Mesendoderm (in vitro differentiated cells): ENCODE data around the gene LGALS1.
"Not testable (repeated sequence)": the region's sequence is repeated elsewhere in the genome, so short reads cannot be mapped to it uniquely, and the experiment has no call there.

Source experiments
- DNase-seq: peaks from one replicate; pipeline ENCODE4 v3.0.0; 2013
- H2AK5ac ChIP-seq: 2 replicates; pipeline ENCODE4 v1.6.1; 2013; ENCODE audit warnings: low read length, inconsistent platforms
- H2BK120ac ChIP-seq: 2 replicates; pipeline ENCODE4 v1.6.1; 2013; ENCODE audit warnings: low read depth, mild to moderate bottlenecking, low read length, moderate library complexity, mixed read lengths
- H2BK15ac ChIP-seq: replicated peaks from 2 replicates; pipeline ENCODE4 v1.6.1; 2013; ENCODE audit warnings: low read depth, mild to moderate bottlenecking, moderate library complexity
- H2BK5ac ChIP-seq: 2 replicates; pipeline ENCODE4 v1.6.1; 2013; ENCODE audit warnings: low read length, inconsistent platforms
- H3K18ac ChIP-seq: 2 replicates; pipeline ENCODE4 v1.6.1; 2013; ENCODE audit warnings: mild to moderate bottlenecking, low read length, mixed read lengths
- H3K23ac ChIP-seq: one replicate; pipeline ENCODE4 v1.6.1; 2013; ENCODE audit warnings: low read length
- H3K27ac ChIP-seq: 2 replicates; pipeline ENCODE4 v1.5.1; 2013; ENCODE audit warnings: low read depth, mild to moderate bottlenecking, inconsistent platforms, low read length, moderate library complexity
- H3K27me3 ChIP-seq: 2 replicates; pipeline ENCODE4 v1.6.1; 2013; ENCODE audit warnings: low read length, control low read depth, mild to moderate bottlenecking, inconsistent platforms; ENCODE audit not compliant: insufficient read depth, poor library complexity
- H3K36me3 ChIP-seq: 2 replicates; pipeline ENCODE4 v1.6.1; 2013; ENCODE audit warnings: low read length, inconsistent platforms; ENCODE audit not compliant: control insufficient read depth, insufficient read depth
- H3K4ac ChIP-seq: one replicate; pipeline ENCODE4 v1.6.1; 2013; ENCODE audit warnings: low read depth, mild to moderate bottlenecking, low read length, moderate library complexity
- H3K4me1 ChIP-seq: 2 replicates; pipeline ENCODE4 v1.6.1; 2013; ENCODE audit warnings: low read depth, low read length, inconsistent platforms; ENCODE audit not compliant: control insufficient read depth
- H3K4me2 ChIP-seq: 2 replicates; pipeline ENCODE4 v1.6.1; 2013; ENCODE audit warnings: low read length
- H3K4me3 ChIP-seq: 2 replicates; pipeline ENCODE4 v1.5.1; 2013; ENCODE audit warnings: mild to moderate bottlenecking, low read length
- H3K56ac ChIP-seq: one replicate; pipeline ENCODE4 v1.6.1; 2013; ENCODE audit warnings: low read length
- H3K79me1 ChIP-seq: 2 replicates; pipeline ENCODE4 v1.6.1; 2013; ENCODE audit warnings: low read length, inconsistent platforms
- H3K79me2 ChIP-seq: 2 replicates; pipeline ENCODE4 v1.6.1; 2013; ENCODE audit warnings: mild to moderate bottlenecking, low read length; ENCODE audit not compliant: control insufficient read depth, insufficient read depth
- H3K9ac ChIP-seq: 2 replicates; pipeline ENCODE4 v1.6.1; 2013; ENCODE audit warnings: low read length, inconsistent platforms
- H4K5ac ChIP-seq: one replicate; pipeline ENCODE4 v1.6.1; 2013; ENCODE audit warnings: low read length
- H4K8ac ChIP-seq: one replicate; pipeline ENCODE4 v1.6.1; 2013; ENCODE audit warnings: low read depth, mild to moderate bottlenecking, control low read depth, low read length, moderate library complexity
- WGBS: extraction: QIAGEN DNeasy Blood & Tissue Kit; methylation state at CpG from one replicate; pipeline ENCODE4 v1.1.7; 2013; ENCODE audit warnings: low lambda C conversion rate, missing lambda C conversion rate; ENCODE audit not compliant: insufficient coverage; ENCODE audit errors: extremely low coverage; 5-methylcytosine and 5-hydroxymethylcytosine counted together

Gene LGALS1

DNA sequence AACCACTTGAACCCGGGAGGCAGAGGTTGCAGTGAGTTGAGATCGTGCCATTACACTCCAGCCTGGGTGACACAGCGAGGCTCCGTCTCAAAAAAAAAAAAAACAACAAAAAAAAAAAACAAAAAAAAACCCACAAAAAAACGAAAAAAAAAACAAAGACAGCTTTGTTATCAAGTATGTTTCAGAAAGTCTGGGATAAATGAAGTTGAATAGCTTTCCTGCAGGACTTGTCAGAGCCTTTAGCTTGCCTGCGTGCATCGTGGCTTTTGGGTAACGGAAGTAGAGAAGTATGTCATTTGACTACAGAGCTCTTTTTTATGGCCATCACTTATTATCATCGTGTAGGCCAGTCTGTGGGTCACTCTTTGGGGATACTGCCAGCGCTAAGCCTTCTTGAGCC, 36.1 kb downstream of the LGALS1 start:
- WGBS = no CpG with 5 or more reads among the region's 10 CpGs
- Histone ChIP-seq H3K79me2 (no peaks in the 10 kb centered on the region), H3K4me3 (no peak overlapping the region), H3K27me3 (no peaks in the 10 kb centered on the region), H3K9ac (no peak overlapping the region), H2BK15ac (no peak overlapping the region), H3K4ac (no peak overlapping the region), H3K56ac (no peak overlapping the region), H3K27ac (no peak overlapping the region), H2AK5ac (no peak overlapping the region), H3K79me1 (no peaks in the 10 kb centered on the region), H2BK5ac (no peak overlapping the region), H3K4me1 (no peaks in the 10 kb centered on the region), H2BK120ac (no peak overlapping the region), H3K4me2 (no peak overlapping the region), H3K23ac (no peak overlapping the region), H4K8ac (no peak overlapping the region), H3K36me3 (peaks cover 4% of the 10 kb centered on the region), H3K18ac (no peak overlapping the region), H4K5ac (no peak overlapping the region)
- no peak for DNase-seq

DNA sequence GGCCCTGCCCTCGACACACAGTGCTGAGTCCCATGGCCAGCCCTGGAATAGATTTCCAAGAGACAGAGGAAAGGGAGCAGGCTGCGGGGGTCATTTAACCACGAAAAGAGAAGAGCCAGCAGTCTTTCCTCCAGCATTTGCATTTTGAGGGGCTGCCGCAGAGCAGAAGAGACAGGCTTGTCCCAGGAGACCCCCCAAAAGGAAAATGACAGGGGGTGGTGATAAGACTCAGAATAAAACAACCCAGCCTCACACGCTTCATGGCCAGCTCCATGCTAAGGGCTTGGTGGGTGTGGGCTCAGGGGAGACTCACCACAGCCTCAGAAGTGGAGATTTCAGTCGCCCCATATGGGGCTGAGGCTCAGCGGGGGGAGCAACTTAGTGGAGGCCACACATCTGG, 38.3 kb downstream of the LGALS1 start:
- Histone ChIP-seq H2BK120ac (no peak overlapping the region), H3K56ac (no peak overlapping the region), H4K5ac (no peak overlapping the region), H3K23ac (no peak overlapping the region), H2AK5ac (no peak overlapping the region), H3K36me3 (peaks cover 5% of the 10 kb centered on the region), H3K4ac (no peak overlapping the region), H3K18ac (no peak overlapping the region), H3K79me1 (no peaks in the 10 kb centered on the region), H3K4me1 (no peaks in the 10 kb centered on the region), H3K9ac (no peak overlapping the region), H3K79me2 (no peaks in the 10 kb centered on the region), H3K27me3 (no peaks in the 10 kb centered on the region), H2BK15ac (no peak overlapping the region), H3K4me2 (no peak overlapping the region), H4K8ac (no peak overlapping the region), H3K4me3 (no peak overlapping the region), H3K27ac (no peak overlapping the region), H2BK5ac (no peak overlapping the region)
- no CpG with 5 or more reads among the region's 7 CpGs for WGBS
- DNase-seq = no peak

DNA sequence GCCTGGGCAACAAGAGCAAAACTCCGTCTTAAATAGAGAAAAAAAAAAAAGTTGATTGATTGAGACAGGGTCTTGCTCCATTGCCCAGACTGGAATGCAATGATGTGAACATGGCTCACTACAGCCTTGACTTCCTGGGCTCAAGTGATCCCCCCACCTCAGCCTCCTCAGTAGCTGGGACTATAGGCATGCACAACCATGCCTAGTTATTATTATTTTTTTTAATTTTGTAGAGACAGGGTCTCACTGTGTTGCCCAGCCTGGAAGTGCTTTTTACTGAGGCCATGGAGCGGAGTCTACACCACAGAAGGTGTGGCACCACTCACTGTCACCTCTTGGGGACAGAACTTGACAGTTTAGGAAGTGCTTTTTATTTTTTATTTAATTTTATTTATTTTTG, 39.2 kb downstream of the LGALS1 start:
- no peak overlapping the region for H3K9ac ChIP-seq
- no peak overlapping the region for H2BK5ac ChIP-seq
- no peak overlapping the region for H3K18ac ChIP-seq
- no peak overlapping the region for H2AK5ac ChIP-seq
- no peak overlapping the region for H3K4me2 ChIP-seq
- no peak overlapping the region for H3K56ac ChIP-seq
- H4K8ac ChIP-seq = no peak overlapping the region
- no peaks in the 10 kb centered on the region for H3K79me1 ChIP-seq
- H2BK15ac ChIP-seq = no peak overlapping the region
- H3K4ac ChIP-seq = no peak overlapping the region
- no peak overlapping the region for H2BK120ac ChIP-seq
- H3K36me3 ChIP-seq = peaks cover 5% of the 10 kb centered on the region
- no peak overlapping the region for H3K4me3 ChIP-seq
- H3K79me2 ChIP-seq = no peaks in the 10 kb centered on the region
- H3K4me1 ChIP-seq = no peaks in the 10 kb centered on the region
- no peak overlapping the region for H3K27ac ChIP-seq
- no peaks in the 10 kb centered on the region for H3K27me3 ChIP-seq
- no peak for DNase-seq
- no peak overlapping the region for H4K5ac ChIP-seq
- no CpG with 5 or more reads among the region's 2 CpGs for WGBS
- no peak overlapping the region for H3K23ac ChIP-seq

DNA sequence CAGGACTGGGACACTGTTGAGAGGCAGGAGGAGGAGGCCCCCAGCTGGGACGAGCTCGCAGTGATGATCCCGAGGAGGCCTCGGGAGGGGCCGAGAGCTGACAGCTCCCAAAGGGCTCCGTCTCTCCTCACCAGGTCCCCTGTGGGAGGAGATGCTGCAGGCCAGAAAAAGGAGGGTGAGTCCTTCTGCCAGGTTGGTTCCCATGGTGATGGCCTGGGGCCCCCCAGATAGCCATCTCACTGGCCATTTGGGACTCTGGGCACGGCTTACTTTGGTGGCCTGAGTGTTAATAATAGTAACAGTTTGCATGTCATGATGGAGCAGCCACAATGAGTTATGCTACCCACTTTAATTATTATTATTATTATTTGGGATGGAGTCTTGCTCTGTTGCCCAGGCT, 40.3 kb downstream of the LGALS1 start:
- no CpG with 5 or more reads among the region's 7 CpGs for WGBS
- no peak overlapping the region for H2AK5ac ChIP-seq
- no peaks in the 10 kb centered on the region for H3K4me1 ChIP-seq
- no peak overlapping the region for H2BK15ac ChIP-seq
- H3K18ac ChIP-seq = no peak overlapping the region
- H3K23ac ChIP-seq = no peak overlapping the region
- no peak overlapping the region for H3K4me2 ChIP-seq
- no peaks in the 10 kb centered on the region for H3K79me2 ChIP-seq
- no peak overlapping the region for H4K8ac ChIP-seq
- H3K79me1 ChIP-seq = no peaks in the 10 kb centered on the region
- H2BK5ac ChIP-seq = no peak overlapping the region
- no peak for DNase-seq
- no peak overlapping the region for H3K4me3 ChIP-seq
- H3K27ac ChIP-seq = no peak overlapping the region
- no peak overlapping the region for H4K5ac ChIP-seq
- H3K4ac ChIP-seq = no peak overlapping the region
- H3K36me3 ChIP-seq = peaks cover 3% of the 10 kb centered on the region
- H3K9ac ChIP-seq = no peak overlapping the region
- no peaks in the 10 kb centered on the region for H3K27me3 ChIP-seq
- H2BK120ac ChIP-seq = no peak overlapping the region
- no peak overlapping the region for H3K56ac ChIP-seq

DNA sequence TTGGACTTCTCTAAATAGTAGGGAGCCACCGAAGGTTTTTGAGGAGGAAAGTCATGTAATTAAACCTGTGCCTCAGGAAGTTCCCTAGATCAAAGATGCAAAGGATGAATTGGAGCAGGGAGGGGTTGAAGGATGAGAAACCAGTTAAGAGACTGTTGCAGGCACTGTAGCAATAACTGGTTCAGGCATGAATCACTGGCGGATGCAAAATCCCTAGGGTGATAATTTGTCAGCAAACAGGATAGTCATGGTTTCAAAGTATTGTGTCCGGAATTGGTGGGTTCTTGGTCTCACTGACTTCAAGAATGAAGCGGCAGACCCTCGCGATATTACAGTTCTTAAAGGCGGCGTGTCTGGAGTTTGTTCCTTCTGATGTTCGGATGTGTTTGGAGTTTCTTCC, 41.3 kb downstream of the LGALS1 start:
- no peaks in the 10 kb centered on the region for H3K4me1 ChIP-seq
- WGBS = no CpG with 5 or more reads among the region's 9 CpGs
- DNase-seq = no peak
- no peak overlapping the region for H3K18ac ChIP-seq
- H2BK15ac ChIP-seq = no peak overlapping the region
- no peak overlapping the region for H2BK5ac ChIP-seq
- H3K23ac ChIP-seq = no peak overlapping the region
- peaks cover 2% of the 10 kb centered on the region for H3K36me3 ChIP-seq
- H3K79me2 ChIP-seq = no peaks in the 10 kb centered on the region
- H2AK5ac ChIP-seq = no peak overlapping the region
- no peak overlapping the region for H2BK120ac ChIP-seq
- H3K27ac ChIP-seq = no peak overlapping the region
- no peak overlapping the region for H3K9ac ChIP-seq
- no peak overlapping the region for H3K56ac ChIP-seq
- H3K4me2 ChIP-seq = no peak overlapping the region
- no peak overlapping the region for H4K8ac ChIP-seq
- no peaks in the 10 kb centered on the region for H3K79me1 ChIP-seq
- H3K4me3 ChIP-seq = no peak overlapping the region
- H3K4ac ChIP-seq = no peak overlapping the region
- H3K27me3 ChIP-seq = no peaks in the 10 kb centered on the region
- no peak overlapping the region for H4K5ac ChIP-seq

DNA sequence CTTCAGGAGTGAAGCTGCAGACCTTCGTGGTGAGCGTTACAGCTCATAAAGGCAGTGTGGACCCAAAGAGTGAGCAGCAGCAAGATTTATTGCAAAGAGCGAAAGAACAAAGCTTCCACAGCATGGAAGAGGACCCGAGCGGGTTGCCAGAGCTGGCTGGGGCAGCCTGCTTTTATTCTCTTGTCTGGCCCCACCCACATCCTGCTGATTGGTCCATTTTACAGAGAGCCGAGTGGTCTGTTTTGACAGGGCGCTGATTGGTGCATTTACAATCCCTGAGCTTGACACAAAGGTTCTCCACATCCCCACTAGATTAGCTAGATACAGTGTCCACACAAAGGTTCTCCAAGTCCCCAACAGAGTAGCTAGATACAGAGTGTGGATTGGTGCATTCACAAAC, 41.8 kb downstream of the LGALS1 start:
- H3K9ac ChIP-seq, H2BK15ac ChIP-seq, DNase-seq, H3K4me2 ChIP-seq, H3K27ac ChIP-seq, H4K8ac ChIP-seq, H2BK5ac ChIP-seq, H4K5ac ChIP-seq, H3K18ac ChIP-seq, H2BK120ac ChIP-seq, H3K56ac ChIP-seq, H3K4me3 ChIP-seq, H3K79me1 ChIP-seq, H3K4me1 ChIP-seq, H3K23ac ChIP-seq, H2AK5ac ChIP-seq, H3K27me3 ChIP-seq, H3K4ac ChIP-seq, H3K36me3 ChIP-seq, H3K79me2 ChIP-seq: not testable (repeated sequence)
- WGBS = no CpG with 5 or more reads among the region's 7 CpGs
